GM21717 (cell line): ENCODE results near the gene POLR2H.
A peak's percentile ranks its signal among the peaks of the same experiment; 100 is the strongest.

Experiments used
- ATAC-seq: cut with Tn5 transposase; IDR thresholded peaks from one replicate; pipeline ENCODE4 v1.9.1; 2021; ENCODE audit warnings: mild to moderate bottlenecking, moderate library complexity; ENCODE audit not compliant: unreplicated experiment

Gene POLR2H

GRCh38 chr3:184361532-184361931 is at the start of gene POLR2H, which contains the start of gene CLCN2:
TSS of gene POLR2H (plus strand) at chr3:184361710. CDS start at chr3:184363493, 1,783 bp downstream.
TSS of gene CLCN2 (minus strand) at chr3:184361605. CDS start at chr3:184361479, 126 bp downstream.
- peak; percentile 37 for ATAC-seq

- ATAC-seq: peak; percentile 78
These were observed 47.2 kb upstream of the POLR2H start, which contains the start of gene EIF4G1 for GRCh38 chr3:184314363-184314699. TSS of gene EIF4G1 (plus strand) at chr3:184314606. CDS start at chr3:184315797, 1,191 bp downstream.

- ATAC-seq: peak; percentile 50
These were observed 46.6 kb upstream of the POLR2H start for GRCh38 chr3:184314700-184315542.

GRCh38 chr3:184315543-184315867 is 46.0 kb upstream of the POLR2H start:
- peak; percentile 6 for ATAC-seq

- no peak for ATAC-seq
These were observed 45.4 kb upstream of the POLR2H start for GRCh38 chr3:184315871-184316661.

- ATAC-seq: no peak
These were observed 44.7 kb upstream of the POLR2H start for GRCh38 chr3:184316792-184317191.

GRCh38 chr3:184317201-184317600 is 44.3 kb upstream of the POLR2H start:
- no peak for ATAC-seq

- no peak for ATAC-seq
These were observed 41.4 kb upstream of the POLR2H start for GRCh38 chr3:184320104-184320445.

GRCh38 chr3:184321666-184322065 is 39.8 kb upstream of the POLR2H start:
- no peak for ATAC-seq

GRCh38 chr3:184322731-184323487 is 38.6 kb upstream of the POLR2H start:
- ATAC-seq: no peak

- ATAC-seq: no peak
These were observed 37.8 kb upstream of the POLR2H start for GRCh38 chr3:184323696-184324095.

GRCh38 chr3:184325269-184325668 is 36.2 kb upstream of the POLR2H start:
- ATAC-seq: no peak

GRCh38 chr3:184325715-184326369 is 35.7 kb upstream of the POLR2H start:
- ATAC-seq: no peak

GRCh38 chr3:184327171-184327570 is 34.3 kb upstream of the POLR2H start:
- no peak for ATAC-seq

GRCh38 chr3:184328516-184328915 is 33.0 kb upstream of the POLR2H start:
- ATAC-seq: no peak

GRCh38 chr3:184332370-184333090 is 29.0 kb upstream of the POLR2H start:
- no peak for ATAC-seq

GRCh38 chr3:184333190-184333589 is 28.3 kb upstream of the POLR2H start:
- ATAC-seq: no peak

GRCh38 chr3:184333700-184334099 is 27.8 kb upstream of the POLR2H start:
- ATAC-seq: no peak

- no peak for ATAC-seq
These were observed 26.9 kb upstream of the POLR2H start for GRCh38 chr3:184334470-184335158.

GRCh38 chr3:184335291-184335660 is 26.2 kb upstream of the POLR2H start:
- no peak for ATAC-seq
